ENCODE data around the gene TMEM128.
"Not testable (repeated sequence)": the region's sequence is repeated elsewhere in the genome, so short reads cannot be mapped to it uniquely, and the experiment has no call there.

TMEM128 gene

GRCh38 chr4:4248029-4248884 is at the start of gene TMEM128:
TSS of gene TMEM128 (minus strand) at chr4:4248223. CDS start at chr4:4248202, 21 bp downstream.
- peak; percentile 95 for DNase-seq

- no peak for DNase-seq
These were observed 48.3 kb upstream of the TMEM128 start for GRCh38 chr4:4296283-4296846.

GRCh38 chr4:4293279-4293678 is 45.3 kb upstream of the TMEM128 start:
- DNase-seq, result no peak

- DNase-seq, result peak; percentile 99
These were observed 42.2 kb upstream of the TMEM128 start, which contains the start of the genes LYAR and ZBTB49 for GRCh38 chr4:4289941-4290850. TSS of gene LYAR (minus strand) at chr4:4290154. CDS start at chr4:4283742, 6,412 bp downstream. TSS of gene ZBTB49 (plus strand) at chr4:4290251. CDS start at chr4:4299946, 9,695 bp downstream.

- DNase-seq, result no peak
These were observed 41.5 kb upstream of the TMEM128 start for GRCh38 chr4:4289597-4289940.

GRCh38 chr4:4289055-4289454 is 41.0 kb upstream of the TMEM128 start:
- DNase-seq, result no peak

- no peak for DNase-seq
These were observed 40.1 kb upstream of the TMEM128 start for GRCh38 chr4:4288098-4288497.

- DNase-seq, result no peak
These were observed 37.0 kb upstream of the TMEM128 start for GRCh38 chr4:4284827-4285618.

GRCh38 chr4:4281787-4282186 is 33.8 kb upstream of the TMEM128 start:
- no peak for DNase-seq

GRCh38 chr4:4277531-4277930 is 29.5 kb upstream of the TMEM128 start:
- DNase-seq, result no peak

GRCh38 chr4:4274226-4274625 is 26.2 kb upstream of the TMEM128 start:
- DNase-seq, result no peak

- DNase-seq, result no peak
These were observed 23.9 kb upstream of the TMEM128 start for GRCh38 chr4:4271912-4272311.

GRCh38 chr4:4270529-4270928 is 22.5 kb upstream of the TMEM128 start:
- no peak for DNase-seq

- no peak for DNase-seq
These were observed 21.8 kb upstream of the TMEM128 start for GRCh38 chr4:4269856-4270255.

- DNase-seq, result no peak
These were observed 21.3 kb upstream of the TMEM128 start for GRCh38 chr4:4269331-4269731.

GRCh38 chr4:4268776-4269175 is 20.8 kb upstream of the TMEM128 start:
- DNase-seq, result no peak

- no peak for DNase-seq
These were observed 20.0 kb upstream of the TMEM128 start for GRCh38 chr4:4267981-4268380.

- peak; percentile 39 for DNase-seq
These were observed 12.2 kb upstream of the TMEM128 start for GRCh38 chr4:4260185-4260751.

GRCh38 chr4:4259484-4260100 is 11.6 kb upstream of the TMEM128 start:
- peak; percentile 33 for DNase-seq

GRCh38 chr4:4257705-4258104 is 9.7 kb upstream of the TMEM128 start:
- DNase-seq, result not testable (repeated sequence)

- no peak for DNase-seq
These were observed 8.8 kb upstream of the TMEM128 start for GRCh38 chr4:4256799-4257198.

- peak; percentile 42 for DNase-seq
These were observed 6.6 kb upstream of the TMEM128 start for GRCh38 chr4:4254666-4255065.
